Measurements from ENCODE around the gene SOX15.
A peak's percentile ranks its signal among the peaks of the same experiment; 100 is the strongest.

SOX15 gene

DNA sequence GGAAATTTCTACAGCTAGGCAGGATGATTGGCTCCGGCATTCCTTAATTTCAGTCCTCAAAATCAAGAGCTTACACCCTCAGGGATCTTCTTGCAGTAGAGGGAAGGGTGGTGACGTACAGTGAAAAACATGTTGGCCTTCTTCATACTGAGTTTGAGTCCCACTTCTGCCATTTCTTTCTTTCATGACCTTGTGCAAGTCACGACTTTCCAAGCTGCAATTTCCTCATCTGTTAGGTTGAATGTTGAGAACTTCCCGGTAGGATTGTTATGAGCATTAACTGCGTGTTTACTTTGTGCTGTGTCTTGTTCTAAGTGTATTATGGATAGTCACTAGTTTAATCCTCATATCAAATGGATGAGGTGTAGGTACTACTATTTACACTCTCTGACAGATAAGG is 20.3 kb downstream of the SOX15 start:
- H3K4me3 ChIP-seq (ENCODE audit: low read depth in 1 of 2, low read length in 2 of 2): no peak overlapping the region
- H3K9ac ChIP-seq (ENCODE audit: low read depth in 1 of 2, low read length in 2 of 2): no peak overlapping the region
- no peaks in the 10 kb centered on the region for H3K9me3 ChIP-seq (ENCODE audit: control insufficient read depth in 1 of 2, low read length in 2 of 2)
- peaks cover 13 to 15% of the 10 kb centered on the region in 2 donors for H3K4me1 ChIP-seq (ENCODE audit: control insufficient read depth in 1 of 2, insufficient read depth in 2 of 2, low read length in 2 of 2)
- no peaks in the 10 kb centered on the region for H3K27me3 ChIP-seq (ENCODE audit: control insufficient read depth in 1 of 2, insufficient read depth in 2 of 2, low read length in 2 of 2)
- peaks cover 41 to 57% of the 10 kb centered on the region in 2 donors for H3K36me3 ChIP-seq (ENCODE audit: control insufficient read depth in 1 of 2, insufficient read depth in 2 of 2, low read length in 2 of 2)
- H3K27ac ChIP-seq (ENCODE audit: low read depth, low read length): no peak overlapping the region

DNA sequence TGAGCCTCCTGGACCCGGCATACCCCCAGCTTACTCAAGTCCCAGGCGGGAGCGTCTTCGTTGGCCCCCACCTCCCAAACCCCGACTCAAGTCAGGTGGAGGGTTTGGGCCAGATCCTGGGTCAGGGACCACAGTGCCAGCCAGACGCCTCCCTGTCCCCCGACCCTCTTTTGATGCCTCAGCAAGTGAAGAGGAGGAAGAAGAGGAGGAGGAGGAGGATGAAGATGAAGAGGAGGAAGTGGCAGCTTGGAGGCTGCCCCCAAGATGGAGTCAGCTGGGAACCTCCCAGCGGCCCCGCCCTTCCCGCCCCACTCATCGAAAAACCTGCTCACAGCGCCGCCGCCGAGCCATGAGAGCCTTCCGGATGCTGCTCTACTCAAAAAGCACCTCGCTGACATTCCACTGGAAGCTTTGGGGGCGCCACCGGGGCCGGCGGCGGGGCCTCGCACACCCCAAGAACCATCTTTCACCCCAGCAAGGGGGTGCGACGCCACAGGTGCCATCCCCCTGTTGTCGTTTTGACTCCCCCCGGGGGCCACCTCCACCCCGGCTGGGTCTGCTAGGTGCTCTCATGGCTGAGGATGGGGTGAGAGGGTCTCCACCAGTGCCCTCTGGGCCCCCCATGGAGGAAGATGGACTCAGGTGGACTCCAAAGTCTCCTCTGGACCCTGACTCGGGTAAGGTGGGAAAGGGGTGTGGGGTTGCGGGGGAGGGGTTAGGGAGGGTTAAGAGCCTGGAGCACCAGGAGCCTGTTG is 26.6 kb downstream of the SOX15 start:
- peaks cover 38 to 44% of the 10 kb centered on the region in 2 donors for H3K4me1 ChIP-seq (ENCODE audit: control insufficient read depth in 1 of 2, insufficient read depth in 2 of 2, low read length in 2 of 2)
- no peak overlapping the region for H3K27ac ChIP-seq (ENCODE audit: low read depth, low read length)
- no peaks in the 10 kb centered on the region for H3K9me3 ChIP-seq (ENCODE audit: control insufficient read depth in 1 of 2, low read length in 2 of 2)
- H3K36me3 ChIP-seq (ENCODE audit: control insufficient read depth in 1 of 2, insufficient read depth in 2 of 2, low read length in 2 of 2): peaks cover 17 to 39% of the 10 kb centered on the region in 2 donors
- H3K9ac ChIP-seq (ENCODE audit: low read depth in 1 of 2, low read length in 2 of 2): no peak overlapping the region
- peak overlapping the region in 1 of 2 donors; percentile 71 for H3K4me3 ChIP-seq (ENCODE audit: low read depth in 1 of 2, low read length in 2 of 2)
- H3K27me3 ChIP-seq (ENCODE audit: control insufficient read depth in 1 of 2, insufficient read depth in 2 of 2, low read length in 2 of 2): no peaks in the 10 kb centered on the region

DNA sequence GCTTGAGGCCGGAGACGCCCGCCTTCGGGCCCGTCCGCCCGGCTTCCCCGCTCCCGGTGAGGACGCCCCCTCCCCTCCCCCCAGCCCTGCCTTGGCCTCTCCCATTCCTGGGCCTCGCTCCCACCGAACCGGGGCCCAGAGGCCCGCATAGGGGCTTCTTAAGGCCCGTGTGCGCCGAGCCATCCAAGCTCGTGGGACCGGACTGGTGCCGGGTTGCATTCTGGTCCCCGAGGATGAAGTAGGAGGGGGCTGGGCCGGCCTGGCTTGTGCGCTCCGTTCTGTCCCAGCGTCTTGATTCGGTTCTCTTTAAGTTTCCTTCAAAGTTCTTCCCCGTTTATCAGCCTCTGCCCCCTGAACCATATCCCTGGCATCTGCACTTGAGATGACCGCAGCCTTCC is 27.7 kb downstream of the SOX15 start:
- Histone ChIP-seq H3K27ac (ENCODE audit: low read depth, low read length) (peak overlapping the region; percentile 69), H3K9ac (ENCODE audit: low read depth in 1 of 2, low read length in 2 of 2) (peak overlapping the region; percentile 56 to 84), H3K4me1 (ENCODE audit: control insufficient read depth in 1 of 2, insufficient read depth in 2 of 2, low read length in 2 of 2) (peaks cover 46 to 55% of the 10 kb centered on the region in 2 donors), H3K9me3 (ENCODE audit: control insufficient read depth in 1 of 2, low read length in 2 of 2) (no peaks in the 10 kb centered on the region), H3K36me3 (ENCODE audit: control insufficient read depth in 1 of 2, insufficient read depth in 2 of 2, low read length in 2 of 2) (peaks cover 15 to 34% of the 10 kb centered on the region in 2 donors), H3K4me3 (ENCODE audit: low read depth in 1 of 2, low read length in 2 of 2) (peak overlapping the region; percentile 71 to 90), H3K27me3 (ENCODE audit: control insufficient read depth in 1 of 2, insufficient read depth in 2 of 2, low read length in 2 of 2) (no peaks in the 10 kb centered on the region)

GRCh38 chr17:7561589-7562207 is 28.2 kb downstream of the SOX15 start, which contains the start of gene SENP3:
Gene SENP3, plus strand, starts transcription at chr17:7561919. Its CDS starts 1,158 bp downstream, at chr17:7563077.
- Histone ChIP-seq H3K27me3 (ENCODE audit: control insufficient read depth in 1 of 2, insufficient read depth in 2 of 2, low read length in 2 of 2) (no peaks in the 10 kb centered on the region), H3K4me1 (ENCODE audit: control insufficient read depth in 1 of 2, insufficient read depth in 2 of 2, low read length in 2 of 2) (peaks cover 47 to 59% of the 10 kb centered on the region in 2 donors), H3K9ac (ENCODE audit: low read depth in 1 of 2, low read length in 2 of 2) (peak within 1 kb of the TSS; percentile 83 to 84), H3K9me3 (ENCODE audit: control insufficient read depth in 1 of 2, low read length in 2 of 2) (no peaks in the 10 kb centered on the region), H3K36me3 (ENCODE audit: control insufficient read depth in 1 of 2, insufficient read depth in 2 of 2, low read length in 2 of 2) (peaks cover 15 to 29% of the 10 kb centered on the region in 2 donors), H3K27ac (ENCODE audit: low read depth, low read length) (peak within 1 kb of the TSS; percentile 98), H3K4me3 (ENCODE audit: low read depth in 1 of 2, low read length in 2 of 2) (peak within 1 kb of the TSS; percentile 71 to 90)

DNA sequence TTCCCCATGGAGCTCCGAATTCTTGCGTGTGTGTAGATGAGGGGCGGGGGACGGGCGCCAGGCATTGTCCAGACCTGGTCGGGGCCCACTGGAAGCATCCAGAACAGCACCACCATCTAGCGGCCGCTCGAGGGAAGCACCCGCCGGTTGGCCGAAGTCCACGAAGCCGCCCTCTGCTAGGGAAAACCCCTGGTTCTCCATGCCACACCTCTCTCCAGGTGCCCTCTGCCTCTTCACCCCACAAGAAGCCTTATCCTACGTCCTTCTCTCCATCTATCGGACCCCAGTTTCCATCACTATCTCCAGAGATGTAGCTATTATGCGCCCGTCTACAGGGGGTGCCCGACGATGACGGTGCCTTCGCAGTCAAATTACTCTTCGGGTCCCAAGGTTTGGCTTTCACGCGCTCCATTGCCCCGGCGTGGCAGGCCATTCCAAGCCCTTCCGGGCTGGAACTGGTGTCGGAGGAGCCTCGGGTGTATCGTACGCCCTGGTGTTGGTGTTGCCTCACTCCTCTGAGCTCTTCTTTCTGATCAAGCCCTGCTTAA is 28.8 kb downstream of the SOX15 start:
- H3K27me3 ChIP-seq (ENCODE audit: control insufficient read depth in 1 of 2, insufficient read depth in 2 of 2, low read length in 2 of 2): no peaks in the 10 kb centered on the region
- H3K36me3 ChIP-seq (ENCODE audit: control insufficient read depth in 1 of 2, insufficient read depth in 2 of 2, low read length in 2 of 2): peaks cover 15 to 24% of the 10 kb centered on the region in 2 donors
- peak overlapping the region; percentile 71 to 90 for H3K4me3 ChIP-seq (ENCODE audit: low read depth in 1 of 2, low read length in 2 of 2)
- H3K9me3 ChIP-seq (ENCODE audit: control insufficient read depth in 1 of 2, low read length in 2 of 2): no peaks in the 10 kb centered on the region
- peak overlapping the region; percentile 74 to 83 for H3K9ac ChIP-seq (ENCODE audit: low read depth in 1 of 2, low read length in 2 of 2)
- peaks cover 47 to 64% of the 10 kb centered on the region in 2 donors for H3K4me1 ChIP-seq (ENCODE audit: control insufficient read depth in 1 of 2, insufficient read depth in 2 of 2, low read length in 2 of 2)
- H3K27ac ChIP-seq (ENCODE audit: low read depth, low read length): peak overlapping the region; percentile 98

DNA sequence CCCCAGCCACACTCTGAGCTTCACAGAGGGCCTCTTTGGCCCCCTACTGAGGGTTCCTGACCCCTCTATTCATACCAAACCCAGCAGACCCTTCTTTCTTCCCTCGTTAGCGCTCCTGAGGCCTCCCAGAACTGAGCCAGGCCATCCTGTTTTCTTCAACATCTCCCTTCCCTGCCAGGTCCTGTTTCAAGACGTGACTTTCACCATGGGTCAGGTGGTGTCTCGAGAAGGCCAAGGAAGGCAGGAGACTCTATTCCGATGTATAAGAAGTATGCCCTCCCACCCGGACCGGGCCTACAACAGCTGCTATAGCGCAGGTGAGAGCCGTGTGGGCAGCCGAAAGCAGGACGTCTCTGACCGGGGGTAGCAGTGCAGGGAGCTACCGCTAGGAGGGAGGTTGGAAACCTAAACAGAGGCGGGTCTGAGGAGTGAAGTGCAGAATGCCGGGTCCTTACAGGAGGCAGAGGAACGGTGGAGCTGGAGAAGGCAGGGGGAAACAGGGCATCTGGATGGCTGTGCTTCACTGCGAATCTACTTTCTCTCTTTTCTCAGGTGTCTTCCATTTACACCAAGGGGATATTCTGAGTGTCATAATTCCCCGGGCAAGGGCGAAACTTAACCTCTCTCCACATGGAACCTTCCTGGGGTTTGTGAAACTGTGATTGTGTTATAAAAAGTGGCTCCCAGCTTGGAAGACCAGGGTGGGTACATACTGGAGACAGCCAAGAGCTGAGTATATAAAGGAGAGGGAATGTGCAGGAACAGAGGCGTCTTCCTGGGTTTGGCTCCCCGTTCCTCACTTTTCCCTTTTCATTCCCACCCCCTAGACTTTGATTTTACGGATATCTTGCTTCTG is 29.5 kb downstream of the SOX15 start:
- Histone ChIP-seq H3K27me3 (ENCODE audit: control insufficient read depth in 1 of 2, insufficient read depth in 2 of 2, low read length in 2 of 2) (no peaks in the 10 kb centered on the region), H3K9ac (ENCODE audit: low read depth in 1 of 2, low read length in 2 of 2) (peak overlapping the region; percentile 71 to 83), H3K9me3 (ENCODE audit: control insufficient read depth in 1 of 2, low read length in 2 of 2) (no peaks in the 10 kb centered on the region), H3K27ac (ENCODE audit: low read depth, low read length) (peak overlapping the region; percentile 98), H3K4me1 (ENCODE audit: control insufficient read depth in 1 of 2, insufficient read depth in 2 of 2, low read length in 2 of 2) (peaks cover 47 to 64% of the 10 kb centered on the region in 2 donors), H3K36me3 (ENCODE audit: control insufficient read depth in 1 of 2, insufficient read depth in 2 of 2, low read length in 2 of 2) (peaks cover 11 to 17% of the 10 kb centered on the region in 2 donors), H3K4me3 (ENCODE audit: low read depth in 1 of 2, low read length in 2 of 2) (peak overlapping the region; percentile 71 to 90)

DNA sequence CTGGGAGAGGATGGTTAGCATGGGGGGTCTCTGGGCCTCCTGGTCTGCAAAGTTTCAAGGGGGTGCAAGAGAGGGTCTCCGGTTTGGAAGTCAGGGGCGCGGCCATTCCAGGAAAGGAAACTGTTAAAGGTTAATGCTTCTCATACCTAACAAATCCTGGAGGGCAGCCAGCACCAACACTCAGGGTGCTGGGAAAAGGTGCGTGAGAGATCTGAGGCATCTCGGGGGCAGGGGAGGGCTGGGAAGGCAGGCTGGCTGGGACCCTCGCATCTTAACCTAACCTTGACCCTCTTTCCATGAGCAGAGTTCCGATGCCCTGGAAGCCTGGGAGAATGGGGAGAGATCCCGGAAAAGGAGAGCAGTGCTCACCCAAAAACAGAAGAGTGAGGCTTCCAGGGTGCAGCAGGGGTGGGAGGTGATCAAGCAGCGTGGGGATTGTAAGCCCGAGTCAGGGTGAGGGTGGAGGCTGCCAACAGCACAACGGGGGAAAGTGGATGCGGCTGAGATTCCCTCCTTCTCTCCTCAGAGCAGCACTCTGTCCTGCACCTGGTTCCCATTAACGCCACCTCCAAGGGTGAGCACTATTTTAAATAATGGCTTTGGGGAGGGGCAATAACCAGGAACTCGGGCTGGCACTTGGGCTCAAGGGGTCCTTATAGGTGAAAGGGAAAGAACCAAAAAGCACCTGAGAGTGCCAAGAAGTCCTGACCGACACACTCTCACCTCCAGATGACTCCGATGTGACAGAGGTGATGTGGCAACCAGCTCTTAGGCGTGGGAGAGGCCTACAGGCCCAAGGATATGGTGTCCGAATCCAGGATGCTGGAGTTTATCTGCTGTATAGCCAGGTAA is 30.3 kb downstream of the SOX15 start:
- peak overlapping the region; percentile 71 to 83 for H3K9ac ChIP-seq (ENCODE audit: low read depth in 1 of 2, low read length in 2 of 2)
- H3K36me3 ChIP-seq (ENCODE audit: control insufficient read depth in 1 of 2, insufficient read depth in 2 of 2, low read length in 2 of 2): peaks cover 3 to 9% of the 10 kb centered on the region in 2 donors
- H3K4me1 ChIP-seq (ENCODE audit: control insufficient read depth in 1 of 2, insufficient read depth in 2 of 2, low read length in 2 of 2): peaks cover 47 to 64% of the 10 kb centered on the region in 2 donors
- H3K27me3 ChIP-seq (ENCODE audit: control insufficient read depth in 1 of 2, insufficient read depth in 2 of 2, low read length in 2 of 2): no peaks in the 10 kb centered on the region
- H3K4me3 ChIP-seq (ENCODE audit: low read depth in 1 of 2, low read length in 2 of 2): peak overlapping the region; percentile 71 to 90
- H3K9me3 ChIP-seq (ENCODE audit: control insufficient read depth in 1 of 2, low read length in 2 of 2): no peaks in the 10 kb centered on the region
- peak overlapping the region; percentile 98 for H3K27ac ChIP-seq (ENCODE audit: low read depth, low read length)

- Histone ChIP-seq H3K9ac (ENCODE audit: low read depth in 1 of 2, low read length in 2 of 2) (peak within 1 kb of the TSS; percentile 71 to 83), H3K4me3 (ENCODE audit: low read depth in 1 of 2, low read length in 2 of 2) (peak within 1 kb of the TSS; percentile 71 to 90), H3K27ac (ENCODE audit: low read depth, low read length) (peak within 1 kb of the TSS; percentile 98), H3K36me3 (ENCODE audit: control insufficient read depth in 1 of 2, insufficient read depth in 2 of 2, low read length in 2 of 2) (peaks cover 0 to under 1% of the 10 kb centered on the region in 2 donors), H3K9me3 (ENCODE audit: control insufficient read depth in 1 of 2, low read length in 2 of 2) (no peaks in the 10 kb centered on the region), H3K27me3 (ENCODE audit: control insufficient read depth in 1 of 2, insufficient read depth in 2 of 2, low read length in 2 of 2) (no peaks in the 10 kb centered on the region), H3K4me1 (ENCODE audit: control insufficient read depth in 1 of 2, insufficient read depth in 2 of 2, low read length in 2 of 2) (peaks cover 45 to 59% of the 10 kb centered on the region in 2 donors)
Observed at GRCh38 chr17:7558544-7559319, 31.2 kb downstream of the SOX15 start, which contains the start of gene TNFSF13. Gene TNFSF13, plus strand, starts transcription at chr17:7558750. Its CDS starts 290 bp downstream, at chr17:7559040.

Measured in duodenal mucosa (tissue), 2 donors.